Measurements from ENCODE around the gene DUSP11. TPM values are rescaled to one million over a fixed set of nuclear protein-coding genes. Genes with fewer than 3 reads are reported as not detected.
"Not testable (repeated sequence)": the region's sequence is repeated elsewhere in the genome, so short reads cannot be mapped to it uniquely, and the experiment has no call there.

The DUSP11 gene
- polyA plus RNA-seq, 1 experiment = 45.2 TPM

DNA sequence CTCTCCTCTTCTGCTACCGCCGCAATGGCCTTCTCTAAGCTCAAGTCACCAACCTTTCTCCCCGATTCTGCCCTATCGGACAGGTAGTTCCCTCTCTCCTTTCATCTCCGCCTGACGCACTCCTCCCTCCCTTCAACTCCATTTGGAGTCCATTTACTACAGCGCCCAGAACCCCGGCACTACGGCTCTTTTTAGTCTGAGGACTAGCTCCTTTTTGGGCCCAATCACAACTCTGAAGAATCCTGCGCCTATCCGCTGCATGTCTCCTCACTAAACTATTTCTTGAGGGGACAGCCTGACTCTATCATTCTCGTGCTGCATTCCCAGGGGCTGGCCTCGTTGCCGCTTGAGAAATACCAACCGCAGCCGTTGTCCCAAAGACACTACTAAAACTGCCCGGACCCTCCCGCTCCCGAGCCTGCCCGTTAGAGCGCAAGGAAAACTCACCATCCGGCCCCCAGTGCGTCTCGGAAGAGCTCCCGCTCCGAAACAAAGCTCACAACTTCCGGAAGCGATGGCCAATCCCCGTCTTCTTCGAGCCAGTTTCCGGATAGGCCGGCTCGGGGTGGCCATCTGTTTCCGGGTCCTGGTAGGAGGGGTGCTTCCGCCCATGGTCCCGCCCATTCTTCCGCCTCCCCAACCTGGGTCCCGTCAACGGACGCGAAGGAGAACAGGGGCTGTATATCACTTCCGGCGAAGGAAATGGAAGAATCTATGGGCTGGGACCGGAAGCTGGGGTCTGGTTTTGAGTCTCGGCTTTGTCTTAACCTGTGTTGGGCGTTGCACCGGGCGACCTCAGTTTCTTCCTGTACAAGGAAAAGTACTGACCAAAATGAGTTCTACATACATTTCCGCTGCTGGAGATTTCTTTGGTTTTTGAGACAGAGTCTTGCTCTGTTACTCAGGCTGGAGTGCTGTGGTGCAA lies 42.8 kb downstream of the DUSP11 start, which contains the start of gene TPRKB:
TSS of gene TPRKB (minus strand) at position 491 of the 925 bp plus-strand sequence. CDS start 2,776 bp downstream, outside the sequence.
- Histone ChIP-seq H3K9me3 (ENCODE audit: control insufficient read depth, insufficient read depth, low read length) (peaks cover 3% of the 10 kb centered on the region; the same call in 1 of the 2 replicates), H3K27me3 (ENCODE audit: control insufficient read depth, insufficient read depth, low read length) (no peaks in the 10 kb centered on the region), H3K4me3 (ENCODE audit: low read depth, low read length) (peak within 1 kb of the TSS; percentile 91), H3K27ac (ENCODE audit: low read depth, low read length) (peak within 1 kb of the TSS; percentile 54)
- TF ChIP-seq, protein P1, sequence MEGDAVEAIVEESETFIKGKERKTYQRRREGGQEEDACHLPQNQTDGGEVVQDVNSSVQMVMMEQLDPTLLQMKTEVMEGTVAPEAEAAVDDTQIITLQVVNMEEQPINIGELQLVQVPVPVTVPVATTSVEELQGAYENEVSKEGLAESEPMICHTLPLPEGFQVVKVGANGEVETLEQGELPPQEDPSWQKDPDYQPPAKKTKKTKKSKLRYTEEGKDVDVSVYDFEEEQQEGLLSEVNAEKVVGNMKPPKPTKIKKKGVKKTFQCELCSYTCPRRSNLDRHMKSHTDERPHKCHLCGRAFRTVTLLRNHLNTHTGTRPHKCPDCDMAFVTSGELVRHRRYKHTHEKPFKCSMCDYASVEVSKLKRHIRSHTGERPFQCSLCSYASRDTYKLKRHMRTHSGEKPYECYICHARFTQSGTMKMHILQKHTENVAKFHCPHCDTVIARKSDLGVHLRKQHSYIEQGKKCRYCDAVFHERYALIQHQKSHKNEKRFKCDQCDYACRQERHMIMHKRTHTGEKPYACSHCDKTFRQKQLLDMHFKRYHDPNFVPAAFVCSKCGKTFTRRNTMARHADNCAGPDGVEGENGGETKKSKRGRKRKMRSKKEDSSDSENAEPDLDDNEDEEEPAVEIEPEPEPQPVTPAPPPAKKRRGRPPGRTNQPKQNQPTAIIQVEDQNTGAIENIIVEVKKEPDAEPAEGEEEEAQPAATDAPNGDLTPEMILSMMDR (IDR thresholded peaks at IDR 0.05; ENCODE audit: low read depth, low read length) = no peak
- peak; percentile 94 for DNase-seq (ENCODE audit: low read depth, low spot score)
- ChIA-PET POLR2A (interaction anchor here (0.6 to 1.5 kb wide), 6 partner anchors 10 to 772 kb away, joined by 3 to 9 read pairs (median 4); partner anchors contain the start of genes ALMS1, CCT7 and PRADC1), CTCF (no interaction called here)

DNA sequence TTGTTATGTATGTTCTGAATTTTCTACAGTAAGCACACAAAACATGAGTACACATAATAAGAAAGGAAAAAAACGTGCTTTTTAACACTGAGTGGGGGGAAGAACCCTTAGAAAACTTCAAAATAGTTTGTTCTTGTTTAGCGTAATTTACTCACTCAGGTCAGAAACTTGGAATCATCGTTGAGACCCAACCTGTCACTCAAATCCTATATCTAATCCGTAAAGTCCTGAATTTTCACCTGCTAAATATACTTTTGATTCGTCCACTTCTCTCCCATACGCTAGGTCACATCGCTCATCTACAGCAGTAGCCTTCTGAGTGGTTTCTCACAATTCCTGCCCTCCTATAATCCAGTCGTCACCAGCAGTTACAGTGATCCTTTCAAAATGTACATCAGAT lies 43.5 kb downstream of the DUSP11 start:
- Histone ChIP-seq H3K4me3 (ENCODE audit: low read depth, low read length) (peak overlapping the region; percentile 91), H3K27ac (ENCODE audit: low read depth, low read length) (no peak overlapping the region), H3K27me3 (ENCODE audit: control insufficient read depth, insufficient read depth, low read length) (no peaks in the 10 kb centered on the region), H3K9me3 (ENCODE audit: control insufficient read depth, insufficient read depth, low read length) (peaks cover 3% of the 10 kb centered on the region; the same call in 1 of the 2 replicates)
- no peak for DNase-seq (ENCODE audit: low read depth, low spot score)
- ChIA-PET POLR2A (interaction anchor here (1.2 to 1.5 kb wide), 2 partner anchors 351 to 503 kb away, joined by 5 to 9 read pairs; partner anchors contain the start of genes ALMS1, CCT7 and PRADC1), CTCF (no interaction called here)
- TF ChIP-seq, protein P1 (IDR thresholded peaks at IDR 0.05; ENCODE audit: low read depth, low read length) = no peak

DNA sequence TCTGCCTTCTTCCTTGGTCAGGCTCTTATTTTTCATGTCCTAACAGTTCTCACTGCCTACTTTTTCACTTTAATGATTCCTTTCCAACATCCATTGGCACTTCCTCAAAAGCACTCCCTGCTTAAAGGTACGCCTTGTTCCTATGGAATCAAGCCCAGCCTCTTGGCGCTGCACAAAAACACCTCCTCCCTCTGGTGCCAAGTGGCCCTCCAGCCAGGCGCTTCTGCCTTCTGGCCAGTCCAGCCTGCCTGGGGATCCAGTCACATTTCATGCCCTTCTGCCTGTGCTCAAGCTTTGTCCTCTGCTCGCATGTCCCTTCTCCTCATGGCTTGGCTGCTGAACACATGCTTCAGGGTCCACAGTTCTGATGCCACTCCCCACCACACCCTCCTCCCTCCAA lies 49.1 kb downstream of the DUSP11 start:
- CTCF ChIA-PET = no interaction called here
- DNase-seq (ENCODE audit: low read depth, low spot score) = no peak
- POLR2A ChIA-PET = no interaction called here
- TF ChIP-seq, protein P1 (IDR thresholded peaks at IDR 0.05; ENCODE audit: low read depth, low read length) = no peak
- H3K27ac ChIP-seq (ENCODE audit: low read depth, low read length) = peak overlapping the region; percentile 39
- no peaks in the 10 kb centered on the region for H3K9me3 ChIP-seq (ENCODE audit: control insufficient read depth, insufficient read depth, low read length)
- no peak overlapping the region for H3K4me3 ChIP-seq (ENCODE audit: low read depth, low read length)
- no peaks in the 10 kb centered on the region for H3K27me3 ChIP-seq (ENCODE audit: control insufficient read depth, insufficient read depth, low read length)

DNA sequence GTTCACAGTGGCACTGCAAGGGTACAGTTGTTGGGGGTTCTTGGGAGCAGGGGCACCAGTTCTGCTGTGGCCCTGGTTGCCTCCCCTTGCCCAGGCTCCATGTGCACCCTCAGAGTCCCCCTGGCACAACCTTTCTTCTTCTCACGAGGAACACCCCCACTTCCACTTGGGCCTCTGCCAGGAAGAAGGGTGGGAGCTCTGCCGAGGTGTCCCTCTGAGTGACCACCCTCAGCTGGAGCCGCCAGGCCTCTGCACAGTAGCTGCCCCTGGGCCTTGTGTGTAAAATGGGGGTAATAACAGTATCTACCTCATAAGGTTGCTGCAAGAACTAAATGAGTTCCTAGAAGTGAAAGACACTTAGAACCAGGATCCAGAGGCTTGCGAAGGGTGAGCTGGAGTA lies 51.2 kb downstream of the DUSP11 start:
- no peaks in the 10 kb centered on the region for H3K27me3 ChIP-seq (ENCODE audit: control insufficient read depth, insufficient read depth, low read length)
- H3K9me3 ChIP-seq (ENCODE audit: control insufficient read depth, insufficient read depth, low read length) = no peaks in the 10 kb centered on the region
- POLR2A ChIA-PET = interaction anchor here (0.7 kb wide), 1 partner anchor 273 kb away, joined by 4 read pairs; no protein-coding TSS in a partner anchor
- no peak overlapping the region for H3K27ac ChIP-seq (ENCODE audit: low read depth, low read length)
- CTCF ChIA-PET = no interaction called here
- no peak for DNase-seq (ENCODE audit: low read depth, low spot score)
- H3K4me3 ChIP-seq (ENCODE audit: low read depth, low read length) = no peak overlapping the region
- TF ChIP-seq, protein P1 (IDR thresholded peaks at IDR 0.05; ENCODE audit: low read depth, low read length) = no peak

DNA sequence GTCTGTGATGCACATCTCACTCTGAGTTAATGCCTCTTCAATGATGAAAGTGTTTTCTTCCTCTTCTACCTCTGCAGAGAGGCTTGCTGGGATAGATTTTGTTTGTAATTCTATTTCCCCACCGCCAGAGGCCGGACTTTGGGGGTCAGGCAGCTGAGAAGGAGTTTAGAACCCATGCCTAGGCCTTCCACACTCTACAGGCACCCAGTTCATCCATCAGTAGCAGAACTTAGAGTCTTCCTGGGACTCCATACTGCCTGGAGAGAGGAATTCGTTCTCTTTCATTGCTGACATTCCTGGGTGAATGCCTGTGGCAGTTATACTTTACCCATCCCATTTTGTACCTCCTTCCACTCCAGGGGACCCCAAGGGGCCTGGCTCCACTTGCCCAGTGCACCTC lies 51.9 kb downstream of the DUSP11 start:
- CTCF ChIA-PET = no interaction called here
- no peak overlapping the region for H3K4me3 ChIP-seq (ENCODE audit: low read depth, low read length)
- POLR2A ChIA-PET = no interaction called here
- TF ChIP-seq, protein P1 (IDR thresholded peaks at IDR 0.05; ENCODE audit: low read depth, low read length) = no peak
- H3K9me3 ChIP-seq (ENCODE audit: control insufficient read depth, insufficient read depth, low read length) = no peaks in the 10 kb centered on the region
- H3K27ac ChIP-seq (ENCODE audit: low read depth, low read length) = no peak overlapping the region
- no peaks in the 10 kb centered on the region for H3K27me3 ChIP-seq (ENCODE audit: control insufficient read depth, insufficient read depth, low read length)
- no peak for DNase-seq (ENCODE audit: low read depth, low spot score)

DNA sequence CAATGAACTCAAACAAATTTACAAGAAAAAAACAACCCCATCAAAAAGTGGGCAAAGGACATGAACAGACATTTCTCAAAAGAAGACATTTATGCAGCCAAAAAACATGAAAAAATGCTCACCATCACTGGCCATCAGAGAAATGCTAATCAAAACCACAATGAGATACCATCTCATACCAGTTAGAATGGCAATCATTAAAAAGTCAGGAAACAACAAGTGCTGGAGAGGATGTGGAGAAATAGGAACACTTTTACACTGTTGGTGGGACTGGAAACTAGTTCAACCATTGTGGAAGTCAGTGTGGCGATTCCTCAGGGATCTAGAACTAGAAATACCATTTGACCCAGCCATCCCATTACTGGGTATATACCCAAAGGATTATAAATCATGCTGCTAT lies 53.2 kb downstream of the DUSP11 start:
- H3K27me3 ChIP-seq (ENCODE audit: control insufficient read depth, insufficient read depth, low read length); POLR2A ChIA-PET; H3K9me3 ChIP-seq (ENCODE audit: control insufficient read depth, insufficient read depth, low read length); H3K4me3 ChIP-seq (ENCODE audit: low read depth, low read length); CTCF ChIA-PET; DNase-seq (ENCODE audit: low read depth, low spot score); H3K27ac ChIP-seq (ENCODE audit: low read depth, low read length): not testable (repeated sequence)
